Keratinocyte (primary cell): ENCODE measurements around the gene EPHB2. TPM values are rescaled to one million over a fixed set of nuclear protein-coding genes. Genes with fewer than 3 reads are reported as not detected.

Experiments
- DNase-seq: peaks from one replicate; pipeline ENCODE4 v3.0.0-alpha.2; 2011; ENCODE audit warnings: low read depth, missing footprints, low spot score
- FAIRE-seq: peaks from 2 replicates; lab custom pipeline; 2011; peaks lifted over from hg19 to GRCh38; lab: Jason Lieb, UNC
- H2AFZ ChIP-seq: 2 replicates; pipeline ENCODE4 v1.6.0; 2012; ENCODE audit warnings: low read length, control low read depth, inconsistent platforms; ENCODE audit not compliant: control insufficient read depth
- H3K27ac ChIP-seq: 2 replicates; pipeline ENCODE4 v1.5.1; 2011; ENCODE audit warnings: low read length; ENCODE audit not compliant: control insufficient read depth, insufficient read depth
- H3K27me3 ChIP-seq: 3 replicates; pipeline ENCODE4 v1.6.0; 2011; ENCODE audit warnings: low read length; ENCODE audit not compliant: control insufficient read depth, insufficient read depth; ENCODE audit errors: extremely low read depth
- H3K36me3 ChIP-seq, 2 experiments: 2 replicates in 1 of 2; 3 replicates in 1 of 2; pipeline ENCODE4 v1.5.1; 2011; ENCODE audit warnings: low read length in 2 of 2, mild to moderate bottlenecking in 1 of 2; ENCODE audit not compliant: control insufficient read depth in 2 of 2, insufficient read depth in 2 of 2; ENCODE audit errors: extremely low read depth in 1 of 2
- H3K4me1 ChIP-seq: 3 replicates; pipeline ENCODE4 v1.5.1; 2011; ENCODE audit warnings: low read length; ENCODE audit not compliant: control insufficient read depth, insufficient read depth; ENCODE audit errors: extremely low read depth
- H3K4me2 ChIP-seq: 3 replicates; pipeline ENCODE4 v1.6.0; 2011; ENCODE audit warnings: low read depth, low read length; ENCODE audit not compliant: control insufficient read depth, insufficient read depth; ENCODE audit errors: extremely low read depth
- H3K4me3 ChIP-seq, 3 experiments: fragments of 200-600 bp in 1 of 3; sonication (generic) in 1 of 3; 2 replicates in 2 of 3; 3 replicates in 1 of 3; pipeline ENCODE4 v1.5.1; 2011 to 2016; ENCODE audit warnings: low read length in 3 of 3, mild to moderate bottlenecking in 3 of 3, control low read depth in 2 of 3, inconsistent platforms in 1 of 3, low read depth in 1 of 3, mixed read lengths in 1 of 3, mixed run types in 1 of 3, moderate library complexity in 1 of 3; ENCODE audit not compliant: control insufficient read depth in 2 of 3, insufficient read depth in 2 of 3; ENCODE audit errors: extremely low read depth in 1 of 3
- H3K79me2 ChIP-seq: 2 replicates; pipeline ENCODE4 v1.6.0; 2012; ENCODE audit warnings: low read length; ENCODE audit not compliant: control insufficient read depth, insufficient read depth
- H3K9ac ChIP-seq: 3 replicates; pipeline ENCODE4 v1.6.0; 2011; ENCODE audit warnings: low read length; ENCODE audit not compliant: control insufficient read depth, insufficient read depth; ENCODE audit errors: extremely low read depth
- H3K9me1 ChIP-seq: 3 replicates; pipeline ENCODE4 v1.6.0; 2011; ENCODE audit warnings: low read length; ENCODE audit not compliant: control insufficient read depth, insufficient read depth; ENCODE audit errors: extremely low read depth
- H3K9me3 ChIP-seq: 2 replicates; pipeline ENCODE4 v1.5.1; 2012; ENCODE audit warnings: low read depth, low read length; ENCODE audit not compliant: control insufficient read depth
- H4K20me1 ChIP-seq: 3 replicates; pipeline ENCODE4 v1.6.0; 2011; ENCODE audit warnings: low read length; ENCODE audit not compliant: control insufficient read depth, insufficient read depth; ENCODE audit errors: extremely low read depth
- CTCF ChIP-seq, 3 experiments: IDR thresholded peaks in 1 of 3; conservative IDR thresholded peaks in 1 of 3; optimal IDR thresholded peaks in 1 of 3; 2 replicates in 2 of 3; 3 replicates in 1 of 3; pipeline versions ENCODE3 to v1.5.1; 2011; ENCODE audit warnings: low read length in 3 of 3, mild to moderate bottlenecking in 3 of 3, moderate library complexity in 2 of 3, control low read depth in 1 of 3, inconsistent platforms in 1 of 3; ENCODE audit not compliant: insufficient read depth in 2 of 3; ENCODE audit errors: extremely low read depth in 1 of 3
- EZH2 ChIP-seq: IDR thresholded peaks from one replicate; pipeline ENCODE4 v1.6.1; 2012; ENCODE audit warnings: inconsistent platforms, mild to moderate bottlenecking, low read length, moderate library complexity
- dilution Hi-C: fragments of 300-500 bp; cut with MboI; formaldehyde crosslinking; loops from one replicate; pipeline ENCODE4 v1.7.0; 2020; ENCODE audit warnings: low sequenced_read_pairs; ENCODE audit not compliant: extremely low pct_ligation_motif_present
- polyA plus RNA-seq, 5 experiments: library from polyadenylated mRNA; depleted of rRNA in 3 of 5; stranded (reverse) in 3 of 5; stranded (forward) in 1 of 5; unstranded in 1 of 5; fragments of >200 nt; gene quantifications; 1 replicate in 1 of 5; 2 replicates in 3 of 5; 3 replicates in 1 of 5; pipeline versions ENCODE4 v1.2.1 to v1.2.3, GENCODE V29; 2011 to 2012; ENCODE audit warnings: missing spikeins in 2 of 5, low read depth in 1 of 5, low replicate concordance in 1 of 5

Gene EPHB2
- polyA plus RNA-seq, 1 donor (not counting 4 experiments of a cell fraction or from before 2014, with no cell fraction given): 0.10 TPM

- H3K36me3 ChIP-seq: no peaks in the 10 kb centered on the region
- no peaks in the 10 kb centered on the region for H3K9me1 ChIP-seq
- H3K4me3 ChIP-seq: no peak overlapping the region
- no peaks in the 10 kb centered on the region for H3K27me3 ChIP-seq
- TF ChIP-seq CTCF (optimal IDR thresholded peaks at IDR 0.05 in 1 of 3, IDR thresholded peaks at IDR 0.05 in 1 of 3, conservative IDR thresholded peaks at IDR 0.05 in 1 of 3; ENCODE audit: extremely low read depth in 1 of 3, insufficient read depth in 2 of 3, low read length in 3 of 3): no peak
- no peak for TF ChIP-seq EZH2
- H2AFZ ChIP-seq: no peak overlapping the region
- DNase-seq: no peak
- FAIRE-seq: no peak
- H3K27ac ChIP-seq: no peak overlapping the region
- H3K9ac ChIP-seq: no peak overlapping the region
- dilution Hi-C loops: no loop called here
- H3K9me3 ChIP-seq: no peaks in the 10 kb centered on the region
- no peak overlapping the region for H3K4me2 ChIP-seq
- H3K79me2 ChIP-seq: no peaks in the 10 kb centered on the region
- no peaks in the 10 kb centered on the region for H3K4me1 ChIP-seq
- peaks cover 3% of the 10 kb centered on the region for H4K20me1 ChIP-seq
Observed at GRCh38 chr1:22769932-22770331, 59.3 kb downstream of the EPHB2 start.

- no peaks in the 10 kb centered on the region for H3K79me2 ChIP-seq
- FAIRE-seq: no peak
- peaks cover 5% of the 10 kb centered on the region for H3K27me3 ChIP-seq
- no peak for DNase-seq
- no peaks in the 10 kb centered on the region for H3K36me3 ChIP-seq
- no peak overlapping the region for H3K9ac ChIP-seq
- no peaks in the 10 kb centered on the region for H3K9me3 ChIP-seq
- H3K4me1 ChIP-seq: no peaks in the 10 kb centered on the region
- no peak overlapping the region for H3K4me2 ChIP-seq
- no peak overlapping the region for H2AFZ ChIP-seq
- H4K20me1 ChIP-seq: peaks cover 3% of the 10 kb centered on the region
- dilution Hi-C loops: no loop called here
- H3K27ac ChIP-seq: no peak overlapping the region
- H3K4me3 ChIP-seq: no peak overlapping the region
- TF ChIP-seq EZH2 (no peak), CTCF (optimal IDR thresholded peaks at IDR 0.05 in 1 of 3, IDR thresholded peaks at IDR 0.05 in 1 of 3, conservative IDR thresholded peaks at IDR 0.05 in 1 of 3; ENCODE audit: extremely low read depth in 1 of 3, insufficient read depth in 2 of 3, low read length in 3 of 3) (no peak)
- no peaks in the 10 kb centered on the region for H3K9me1 ChIP-seq
Observed at GRCh38 chr1:22772014-22772413, 61.4 kb downstream of the EPHB2 start.
